GM23338 (cell line): ENCODE measurements around the gene GDAP2. TPM values are rescaled to one million over a fixed set of nuclear protein-coding genes. Genes with fewer than 3 reads are reported as not detected.

Experiments
- ATAC-seq: fragments of 200-7000 bp; cut with Tn5 transposase; 3 replicates; pipeline ENCODE4 v1.9.1; 2020
- DNase-seq: peaks from one replicate; pipeline ENCODE4 v3.0.0-alpha.2; 2015; ENCODE audit warnings: low spot score
- H2AFZ ChIP-seq: fragments of 200-600 bp; sonication (generic); 2 replicates; pipeline ENCODE4 v1.8.0; 2016; ENCODE audit warnings: antibody characterized with exemption, mild to moderate bottlenecking, moderate library complexity
- H3F3A ChIP-seq: fragments of 200-600 bp; sonication (generic); replicated peaks from 2 replicates; pipeline ENCODE4 v1.8.0; 2017; ENCODE audit warnings: antibody characterized with exemption, mixed run types, low read depth
- H3K27ac ChIP-seq: fragments of 200-600 bp; sonication (generic); 2 replicates; pipeline ENCODE4 v1.6.1; 2016; ENCODE audit warnings: low read depth
- H3K27me3 ChIP-seq: fragments of 200-600 bp; sonication (generic); 2 replicates; pipeline ENCODE4 v1.8.0; 2016; ENCODE audit warnings: mild to moderate bottlenecking, mixed run types, moderate library complexity; ENCODE audit not compliant: insufficient read depth
- H3K36me3 ChIP-seq: fragments of 200-600 bp; sonication (generic); 2 replicates; pipeline ENCODE4 v1.8.0; 2016; ENCODE audit warnings: mild to moderate bottlenecking; ENCODE audit not compliant: insufficient read depth
- H3K4me1 ChIP-seq: fragments of 200-600 bp; sonication (generic); 2 replicates; pipeline ENCODE4 v1.8.0; 2016; ENCODE audit warnings: mild to moderate bottlenecking, moderate library complexity; ENCODE audit not compliant: insufficient read depth
- H3K4me2 ChIP-seq: fragments of 200-600 bp; sonication (generic); 2 replicates; pipeline ENCODE4 v1.7.1; 2017; ENCODE audit warnings: mixed run types
- H3K4me3 ChIP-seq: fragments of 200-600 bp; sonication (generic); 2 replicates; pipeline ENCODE4 v1.6.1; 2016; ENCODE audit warnings: mixed run types
- H3K79me2 ChIP-seq: fragments of 200-600 bp; sonication (generic); replicated peaks from 2 replicates; pipeline ENCODE4 v1.8.0; 2017; ENCODE audit warnings: mild to moderate bottlenecking; ENCODE audit not compliant: insufficient read depth
- H3K9me2 ChIP-seq: fragments of 200-600 bp; sonication (generic); 2 replicates; pipeline ENCODE4 v1.8.0; 2017; ENCODE audit not compliant: insufficient read depth
- H4K20me1 ChIP-seq: fragments of 200-600 bp; sonication (generic); replicated peaks from 2 replicates; pipeline ENCODE4 v1.8.0; 2017; ENCODE audit warnings: mild to moderate bottlenecking; ENCODE audit not compliant: insufficient read depth
- H3K27ac Mint-ChIP-seq: 2 replicates; pipeline ENCODE4 v1.8.0; 2020; ENCODE audit warnings: inconsistent platforms, mild to moderate bottlenecking, moderate library complexity, mixed read lengths
- H3K27me3 Mint-ChIP-seq: 3 replicates; pipeline ENCODE4 v1.8.0; 2022; ENCODE audit warnings: low read depth, mild to moderate bottlenecking, moderate library complexity, mixed read lengths, inconsistent platforms; ENCODE audit not compliant: insufficient read depth, poor library complexity
- H3K36me3 Mint-ChIP-seq: 3 replicates; pipeline ENCODE4 v1.8.0; 2021; ENCODE audit warnings: low read depth, mild to moderate bottlenecking, inconsistent platforms, moderate library complexity, mixed read lengths
- H3K4me1 Mint-ChIP-seq: 3 replicates; pipeline ENCODE4 v1.8.0; 2020; ENCODE audit warnings: mild to moderate bottlenecking, inconsistent platforms, mixed read lengths
- H3K4me3 Mint-ChIP-seq: 3 replicates; pipeline ENCODE4 v1.8.0; 2021; ENCODE audit warnings: moderate library complexity, mild to moderate bottlenecking, inconsistent platforms, mixed read lengths
- H3K9me3 Mint-ChIP-seq: 3 replicates; pipeline ENCODE4 v1.8.0; 2020; ENCODE audit warnings: moderate library complexity, mild to moderate bottlenecking, inconsistent platforms, mixed read lengths
- CTCF ChIP-seq, 2 experiments: fragments of 200-600 bp in 1 of 2; sonication (generic) in 1 of 2; conservative IDR thresholded peaks; 2 replicates each; pipeline versions ENCODE4 v1.5.1 to v1.6.1; 2016 to 2017; ENCODE audit warnings: antibody characterized with exemption in 2 of 2, low read depth in 2 of 2, mild to moderate bottlenecking in 2 of 2, moderate library complexity in 1 of 2
- ETS1 ChIP-seq: IDR thresholded peaks from 2 replicates; pipeline ENCODE4 v1.6.1; 2016; ENCODE audit warnings: antibody characterized with exemption
- EZH2 ChIP-seq: fragments of 200-600 bp; sonication (generic); IDR thresholded peaks from one replicate; pipeline ENCODE4 v1.8.0; 2017; ENCODE audit warnings: antibody characterized with exemption, mild to moderate bottlenecking, low read depth; ENCODE audit not compliant: unreplicated experiment
- EZH2phosphoT487 ChIP-seq: fragments of 200-600 bp; sonication (generic); IDR thresholded peaks from one replicate; pipeline ENCODE4 v1.8.1; 2018; ENCODE audit warnings: antibody characterized with exemption; ENCODE audit not compliant: unreplicated experiment
- JUNB ChIP-seq: IDR thresholded peaks from one replicate; pipeline ENCODE4 v1.6.1; 2016; ENCODE audit warnings: antibody characterized with exemption; ENCODE audit not compliant: unreplicated experiment
- NANOG ChIP-seq: IDR thresholded peaks from 2 replicates; pipeline ENCODE4 v1.6.1; 2016; ENCODE audit warnings: antibody characterized with exemption, borderline replicate concordance
- POLR2AphosphoS5 ChIP-seq: IDR thresholded peaks from 2 replicates; pipeline ENCODE4 v1.6.1; 2016; ENCODE audit warnings: antibody characterized with exemption, low read depth
- REST ChIP-seq: IDR thresholded peaks from one replicate; pipeline ENCODE4 v1.6.1; 2018; ENCODE audit warnings: antibody characterized with exemption; ENCODE audit not compliant: unreplicated experiment
- STAT1 ChIP-seq: IDR thresholded peaks from one replicate; pipeline ENCODE4 v1.6.1; 2016; ENCODE audit warnings: antibody characterized with exemption; ENCODE audit not compliant: unreplicated experiment
- ZNF114 ChIP-seq: fragments of 250-450 bp; sonication (Bioruptor Pico); IDR thresholded peaks from 2 replicates; pipeline ENCODE4 v1.5.0; 2020; ENCODE audit warnings: mild to moderate bottlenecking, moderate library complexity
- ZNF462 ChIP-seq: fragments of 250-450 bp; sonication (Bioruptor Pico); IDR thresholded peaks from 2 replicates; pipeline ENCODE4 v1.5.0; 2020; ENCODE audit warnings: mild to moderate bottlenecking, moderate library complexity
- polyA plus RNA-seq: library from polyadenylated mRNA; unstranded; fragments of >200 nt; fragmentation: Nextera tagmentation; extraction: Ambion mirVana; gene quantifications from 2 replicates; pipeline ENCODE4 v1.2.1, GENCODE V29; 2016
- total RNA-seq: library from RNA; depleted of rRNA; stranded (reverse); fragments of >200 nt; shearing (Covaris generic); gene quantifications from 2 replicates; pipeline ENCODE4 v1.2.3, GENCODE V29; 2014

Gene GDAP2
- total and polyA plus RNA-seq, 2 experiments from 2014 or later, result 10.7 to 24.5 TPM

GRCh38 chr1:117921991-117922390 lies 7.4 kb downstream of the GDAP2 start:
- ATAC-seq (no peak), DNase-seq (no peak)
- no peak overlapping the region for H3K27ac Mint-ChIP-seq
- H3K4me1 ChIP-seq, result peaks cover 7% of the 10 kb centered on the region; the same call in 1 of the 2 replicates
- H3K27me3 ChIP-seq, result no peaks in the 10 kb centered on the region
- H3K79me2 ChIP-seq, result peaks cover 58% of the 10 kb centered on the region
- no peak overlapping the region for H3K4me3 ChIP-seq
- peaks cover 8% of the 10 kb centered on the region; the same call in 1 of the 3 replicates for H3K9me3 Mint-ChIP-seq
- no peak overlapping the region for H2AFZ ChIP-seq
- H3K27ac ChIP-seq, result no peak overlapping the region
- no peak overlapping the region for H3K4me3 Mint-ChIP-seq
- H3K27me3 Mint-ChIP-seq, result no peaks in the 10 kb centered on the region
- H3K4me2 ChIP-seq, result no peak overlapping the region
- H3K36me3 Mint-ChIP-seq, result peaks cover 18% of the 10 kb centered on the region
- H3K9me2 ChIP-seq, result no peaks in the 10 kb centered on the region
- peaks cover 5% of the 10 kb centered on the region; the same call in 1 of the 2 replicates for H4K20me1 ChIP-seq
- TF ChIP-seq ZNF114 (CRISPR knock-in tag) (no peak), ETS1 (no peak), STAT1 (no peak), CTCF (conservative IDR thresholded peaks at IDR 0.05; ENCODE audit: low read depth in 2 of 2) (no peak), EZH2phosphoT487 (no peak), ZNF462 (CRISPR knock-in tag) (no peak), JUNB (no peak), EZH2 (no peak), POLR2AphosphoS5 (no peak), REST (no peak), NANOG (no peak)
- H3F3A ChIP-seq, result no peaks in the 10 kb centered on the region
- H3K4me1 Mint-ChIP-seq, result peaks cover 27% of the 10 kb centered on the region; the same call in 2 of the 3 replicates
- H3K36me3 ChIP-seq, result peaks cover 6% of the 10 kb centered on the region; the same call in 1 of the 2 replicates
